Mesenteric fat pad (tissue), 1 donor: ENCODE measurements around the gene RFT1. TPM values are rescaled to one million over a fixed set of nuclear protein-coding genes. Genes with fewer than 3 reads are reported as not detected.

Experiments used
- total RNA-seq: library from RNA; stranded (reverse); fragmentation: NEBNext Ultra II Directional; extraction: Animal tissue kit (Norgen Biotek cat#: 25700); gene quantifications from one replicate; pipeline ENCODE4 v1.2.1, GENCODE V29; 2021
- donor health status: DM: yes; HTN: yes; CAD: no.

Gene RFT1
- total RNA-seq, 1 donor from 2014 or later = 19.1 TPM

Other genes with a start within 250 kb of the RFT1 start
- gene STIMATE, start 232.9 kb downstream of the RFT1 start, total RNA-seq = 20.8 TPM
- 8.9 TPM for gene SFMBT1, start 84.4 kb downstream of the RFT1 start, total RNA-seq
- gene PRKCD, start 30.8 kb upstream of the RFT1 start, total RNA-seq = 80.4 TPM
- gene TKT, start 125.6 kb upstream of the RFT1 start, total RNA-seq = 416 TPM
- 28.6 TPM for gene DCP1A, start 217.1 kb upstream of the RFT1 start, total RNA-seq